ENCODE measurements around the gene TSTD1. TPM values are rescaled to one million over a fixed set of nuclear protein-coding genes. Genes with fewer than 3 reads are reported as not detected.
"Not testable (repeated sequence)": the region's sequence is repeated elsewhere in the genome, so short reads cannot be mapped to it uniquely, and the experiment has no call there.

The TSTD1 gene
- total and polyA plus RNA-seq, 2 donors: 73.0 to 149 TPM

GRCh38 chr1:161032409-161032808 is 6.4 kb downstream of the TSTD1 start:
- Histone ChIP-seq H3K27me3 (ENCODE audit: control insufficient read depth in 2 of 2, insufficient read depth in 1 of 2, low read length in 1 of 2) (no peaks in the 10 kb centered on the region), H3K4me3 (ENCODE audit: low read length in 2 of 2) (no peak overlapping the region), H3K36me3 (ENCODE audit: control insufficient read depth in 2 of 2, insufficient read depth in 2 of 2, low read length in 1 of 2) (no peaks in the 10 kb centered on the region), H3K4me1 (ENCODE audit: control insufficient read depth in 2 of 2, insufficient read depth in 2 of 2, low read length in 2 of 2) (no peaks in the 10 kb centered on the region), H3K27ac (ENCODE audit: low read depth in 1 of 2, low read length in 1 of 2) (no peak overlapping the region), H3K9me3 (ENCODE audit: control insufficient read depth in 2 of 2, insufficient read depth in 1 of 2, low read length in 1 of 2) (no peaks in the 10 kb centered on the region)
- 95% methylated on average over 1 of the region's 1 CpG for WGBS
- DNase-seq (ENCODE audit: low read depth in 6 of 9, low spot score in 9 of 9): no peak

- WGBS: 55% methylated on average over 2 of the region's 2 CpGs
- no peak for DNase-seq (ENCODE audit: low read depth in 6 of 9, low spot score in 9 of 9)
- Histone ChIP-seq H3K27me3 (ENCODE audit: control insufficient read depth in 2 of 2, insufficient read depth in 1 of 2, low read length in 1 of 2) (no peaks in the 10 kb centered on the region), H3K4me1 (ENCODE audit: control insufficient read depth in 2 of 2, insufficient read depth in 2 of 2, low read length in 2 of 2) (no peaks in the 10 kb centered on the region), H3K4me3 (ENCODE audit: low read length in 2 of 2) (no peak overlapping the region), H3K27ac (ENCODE audit: low read depth in 1 of 2, low read length in 1 of 2) (no peak overlapping the region), H3K36me3 (ENCODE audit: control insufficient read depth in 2 of 2, insufficient read depth in 2 of 2, low read length in 1 of 2) (no peaks in the 10 kb centered on the region), H3K9me3 (ENCODE audit: control insufficient read depth in 2 of 2, insufficient read depth in 1 of 2, low read length in 1 of 2) (no peaks in the 10 kb centered on the region)
Observed at GRCh38 chr1:161031874-161032273, 6.9 kb downstream of the TSTD1 start.

- not testable (repeated sequence) for DNase-seq (ENCODE audit: low read depth in 6 of 9, low spot score in 9 of 9); H3K27ac ChIP-seq (ENCODE audit: low read depth in 1 of 2, low read length in 1 of 2); H3K4me1 ChIP-seq (ENCODE audit: control insufficient read depth in 2 of 2, insufficient read depth in 2 of 2, low read length in 2 of 2); H3K27me3 ChIP-seq (ENCODE audit: control insufficient read depth in 2 of 2, insufficient read depth in 1 of 2, low read length in 1 of 2); H3K36me3 ChIP-seq (ENCODE audit: control insufficient read depth in 2 of 2, insufficient read depth in 2 of 2, low read length in 1 of 2); H3K4me3 ChIP-seq (ENCODE audit: low read length in 2 of 2); H3K9me3 ChIP-seq (ENCODE audit: control insufficient read depth in 2 of 2, insufficient read depth in 1 of 2, low read length in 1 of 2)
- WGBS: 98% methylated on average over 32 of the region's 32 CpGs
Observed at GRCh38 chr1:161029466-161029865, 9.3 kb downstream of the TSTD1 start.

GRCh38 chr1:161026954-161027353 is 11.8 kb downstream of the TSTD1 start:
- not testable (repeated sequence) for H3K36me3 ChIP-seq (ENCODE audit: control insufficient read depth in 2 of 2, insufficient read depth in 2 of 2, low read length in 1 of 2); H3K4me3 ChIP-seq (ENCODE audit: low read length in 2 of 2); H3K27me3 ChIP-seq (ENCODE audit: control insufficient read depth in 2 of 2, insufficient read depth in 1 of 2, low read length in 1 of 2); DNase-seq (ENCODE audit: low read depth in 6 of 9, low spot score in 9 of 9); H3K4me1 ChIP-seq (ENCODE audit: control insufficient read depth in 2 of 2, insufficient read depth in 2 of 2, low read length in 2 of 2); H3K9me3 ChIP-seq (ENCODE audit: control insufficient read depth in 2 of 2, insufficient read depth in 1 of 2, low read length in 1 of 2); H3K27ac ChIP-seq (ENCODE audit: low read depth in 1 of 2, low read length in 1 of 2)
- 95% methylated on average over 1 of the region's 1 CpG for WGBS

- not testable (repeated sequence) for H3K27me3 ChIP-seq (ENCODE audit: control insufficient read depth in 2 of 2, insufficient read depth in 1 of 2, low read length in 1 of 2); H3K36me3 ChIP-seq (ENCODE audit: control insufficient read depth in 2 of 2, insufficient read depth in 2 of 2, low read length in 1 of 2); H3K27ac ChIP-seq (ENCODE audit: low read depth in 1 of 2, low read length in 1 of 2); H3K4me3 ChIP-seq (ENCODE audit: low read length in 2 of 2); DNase-seq (ENCODE audit: low read depth in 6 of 9, low spot score in 9 of 9); H3K9me3 ChIP-seq (ENCODE audit: control insufficient read depth in 2 of 2, insufficient read depth in 1 of 2, low read length in 1 of 2)
- WGBS: 95% methylated on average over 12 of the region's 12 CpGs
- peaks cover 4 to 28% of the 10 kb centered on the region in 2 donors for H3K4me1 ChIP-seq (ENCODE audit: control insufficient read depth in 2 of 2, insufficient read depth in 2 of 2, low read length in 2 of 2)
Observed at GRCh38 chr1:161022432-161022831, 16.3 kb downstream of the TSTD1 start.

- DNase-seq (ENCODE audit: low read depth in 6 of 9, low spot score in 9 of 9): no peak
- H3K9me3 ChIP-seq (ENCODE audit: control insufficient read depth in 2 of 2, insufficient read depth in 1 of 2, low read length in 1 of 2): no peaks in the 10 kb centered on the region
- H3K4me3 ChIP-seq (ENCODE audit: low read length in 2 of 2): peak overlapping the region in 1 of 2 donors; percentile 65
- 94% methylated on average over 2 of the region's 2 CpGs for WGBS
- peaks cover 4 to 28% of the 10 kb centered on the region in 2 donors for H3K4me1 ChIP-seq (ENCODE audit: control insufficient read depth in 2 of 2, insufficient read depth in 2 of 2, low read length in 2 of 2)
- H3K36me3 ChIP-seq (ENCODE audit: control insufficient read depth in 2 of 2, insufficient read depth in 2 of 2, low read length in 1 of 2): no peaks in the 10 kb centered on the region
- peaks cover 0 to 6% of the 10 kb centered on the region in 2 donors for H3K27me3 ChIP-seq (ENCODE audit: control insufficient read depth in 2 of 2, insufficient read depth in 1 of 2, low read length in 1 of 2)
- no peak overlapping the region for H3K27ac ChIP-seq (ENCODE audit: low read depth in 1 of 2, low read length in 1 of 2)
Observed at GRCh38 chr1:161021970-161022353, 16.8 kb downstream of the TSTD1 start.

GRCh38 chr1:161021165-161021969 is 17.4 kb downstream of the TSTD1 start:
- peaks cover 4 to 28% of the 10 kb centered on the region in 2 donors for H3K4me1 ChIP-seq (ENCODE audit: control insufficient read depth in 2 of 2, insufficient read depth in 2 of 2, low read length in 2 of 2)
- H3K27ac ChIP-seq (ENCODE audit: low read depth in 1 of 2, low read length in 1 of 2): peak overlapping the region; percentile 22 to 71
- peak in 7 of 9 donors; percentile 75 to 91 (median 82) for DNase-seq (ENCODE audit: low read depth in 6 of 9, low spot score in 9 of 9)
- peaks cover 0 to 6% of the 10 kb centered on the region in 2 donors for H3K27me3 ChIP-seq (ENCODE audit: control insufficient read depth in 2 of 2, insufficient read depth in 1 of 2, low read length in 1 of 2)
- peak overlapping the region; percentile 60 to 65 for H3K4me3 ChIP-seq (ENCODE audit: low read length in 2 of 2)
- WGBS: 15% methylated on average over 34 of the region's 34 CpGs
- H3K36me3 ChIP-seq (ENCODE audit: control insufficient read depth in 2 of 2, insufficient read depth in 2 of 2, low read length in 1 of 2): no peaks in the 10 kb centered on the region
- no peaks in the 10 kb centered on the region for H3K9me3 ChIP-seq (ENCODE audit: control insufficient read depth in 2 of 2, insufficient read depth in 1 of 2, low read length in 1 of 2)

GRCh38 chr1:161020509-161021164 is 18.1 kb downstream of the TSTD1 start, which contains the start of gene F11R:
TSS of gene F11R (minus strand) at chr1:161021152. CDS start at chr1:161021073, 79 bp downstream.
- Histone ChIP-seq H3K4me1 (ENCODE audit: control insufficient read depth in 2 of 2, insufficient read depth in 2 of 2, low read length in 2 of 2) (peaks cover 4 to 28% of the 10 kb centered on the region in 2 donors), H3K27me3 (ENCODE audit: control insufficient read depth in 2 of 2, insufficient read depth in 1 of 2, low read length in 1 of 2) (peaks cover 0 to 6% of the 10 kb centered on the region in 2 donors), H3K9me3 (ENCODE audit: control insufficient read depth in 2 of 2, insufficient read depth in 1 of 2, low read length in 1 of 2) (no peaks in the 10 kb centered on the region), H3K4me3 (ENCODE audit: low read length in 2 of 2) (peak within 1 kb of the TSS; percentile 60 to 65), H3K27ac (ENCODE audit: low read depth in 1 of 2, low read length in 1 of 2) (peak within 1 kb of the TSS; percentile 71 to 83), H3K36me3 (ENCODE audit: control insufficient read depth in 2 of 2, insufficient read depth in 2 of 2, low read length in 1 of 2) (no peaks in the 10 kb centered on the region)
- peak in 1 of 9 donors; percentile 19 for DNase-seq (ENCODE audit: low read depth in 6 of 9, low spot score in 9 of 9)
- WGBS: under 1% methylated on average over 36 of the region's 36 CpGs

Measured in thymus (tissue), 11 donors.